Measurements from ENCODE around the gene SOCS1.
"Not testable (repeated sequence)": the region's sequence is repeated elsewhere in the genome, so short reads cannot be mapped to it uniquely, and the experiment has no call there.

The SOCS1 gene

DNA sequence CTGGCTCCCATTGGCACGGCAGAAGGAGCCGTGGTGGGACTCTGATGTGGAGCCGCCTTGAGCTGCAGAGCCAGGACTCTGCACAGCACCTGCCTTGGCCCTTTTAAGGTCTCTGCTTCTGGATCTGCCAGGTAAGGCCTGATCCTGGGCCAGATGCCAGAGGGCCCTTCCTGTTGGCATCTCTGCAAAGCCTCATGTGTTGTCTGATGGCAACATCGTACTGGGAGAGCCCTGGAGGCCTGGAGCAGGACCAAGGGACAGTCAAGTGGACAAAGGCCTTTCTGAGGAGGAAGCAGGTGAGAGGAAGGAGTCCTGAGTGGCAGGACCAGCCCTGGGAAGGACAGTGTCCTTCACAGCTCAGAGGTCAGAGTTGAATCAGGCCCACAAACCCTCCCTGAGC is 26.1 kb downstream of the SOCS1 start:
- DNase-seq, result no peak
- H3K4me3 ChIP-seq (ENCODE audit: low read depth, low read length), result no peak overlapping the region
- H3K27me3 ChIP-seq, result no peaks in the 10 kb centered on the region
- H3K36me3 ChIP-seq, result no peaks in the 10 kb centered on the region
- no peaks in the 10 kb centered on the region for H3K4me1 ChIP-seq
- no peaks in the 10 kb centered on the region; the same call in 1 of the 2 replicates for H3K9me3 ChIP-seq
- TF ChIP-seq, protein P1, sequence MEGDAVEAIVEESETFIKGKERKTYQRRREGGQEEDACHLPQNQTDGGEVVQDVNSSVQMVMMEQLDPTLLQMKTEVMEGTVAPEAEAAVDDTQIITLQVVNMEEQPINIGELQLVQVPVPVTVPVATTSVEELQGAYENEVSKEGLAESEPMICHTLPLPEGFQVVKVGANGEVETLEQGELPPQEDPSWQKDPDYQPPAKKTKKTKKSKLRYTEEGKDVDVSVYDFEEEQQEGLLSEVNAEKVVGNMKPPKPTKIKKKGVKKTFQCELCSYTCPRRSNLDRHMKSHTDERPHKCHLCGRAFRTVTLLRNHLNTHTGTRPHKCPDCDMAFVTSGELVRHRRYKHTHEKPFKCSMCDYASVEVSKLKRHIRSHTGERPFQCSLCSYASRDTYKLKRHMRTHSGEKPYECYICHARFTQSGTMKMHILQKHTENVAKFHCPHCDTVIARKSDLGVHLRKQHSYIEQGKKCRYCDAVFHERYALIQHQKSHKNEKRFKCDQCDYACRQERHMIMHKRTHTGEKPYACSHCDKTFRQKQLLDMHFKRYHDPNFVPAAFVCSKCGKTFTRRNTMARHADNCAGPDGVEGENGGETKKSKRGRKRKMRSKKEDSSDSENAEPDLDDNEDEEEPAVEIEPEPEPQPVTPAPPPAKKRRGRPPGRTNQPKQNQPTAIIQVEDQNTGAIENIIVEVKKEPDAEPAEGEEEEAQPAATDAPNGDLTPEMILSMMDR (IDR thresholded peaks at IDR 0.05; ENCODE audit: low read depth, low read length), result no peak

DNA sequence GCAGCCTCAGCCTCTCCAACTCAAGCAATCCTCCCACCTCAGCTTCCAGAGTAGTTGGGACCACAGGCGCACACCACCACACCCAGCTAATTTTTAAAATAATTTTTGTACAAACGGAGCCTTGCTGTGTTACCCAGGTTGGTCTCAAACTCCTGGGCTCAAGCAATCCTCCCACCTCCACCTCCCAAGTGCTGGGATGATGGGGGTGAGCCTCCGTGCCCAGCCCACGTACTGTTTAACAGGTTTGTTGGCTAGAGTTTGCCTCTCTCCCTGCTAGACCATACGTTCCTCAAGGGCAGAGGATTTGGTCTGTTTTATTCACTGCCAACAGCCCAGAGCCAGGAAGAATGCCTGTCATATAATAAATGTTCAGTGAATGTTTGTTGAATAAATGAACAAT is 26.6 kb downstream of the SOCS1 start:
- TF ChIP-seq, protein P1 (IDR thresholded peaks at IDR 0.05; ENCODE audit: low read depth, low read length), result no peak
- Histone ChIP-seq H3K4me1 (no peaks in the 10 kb centered on the region), H3K27me3 (no peaks in the 10 kb centered on the region), H3K4me3 (ENCODE audit: low read depth, low read length) (no peak overlapping the region), H3K36me3 (no peaks in the 10 kb centered on the region), H3K9me3 (no peaks in the 10 kb centered on the region; the same call in 1 of the 2 replicates)
- no peak for DNase-seq

DNA sequence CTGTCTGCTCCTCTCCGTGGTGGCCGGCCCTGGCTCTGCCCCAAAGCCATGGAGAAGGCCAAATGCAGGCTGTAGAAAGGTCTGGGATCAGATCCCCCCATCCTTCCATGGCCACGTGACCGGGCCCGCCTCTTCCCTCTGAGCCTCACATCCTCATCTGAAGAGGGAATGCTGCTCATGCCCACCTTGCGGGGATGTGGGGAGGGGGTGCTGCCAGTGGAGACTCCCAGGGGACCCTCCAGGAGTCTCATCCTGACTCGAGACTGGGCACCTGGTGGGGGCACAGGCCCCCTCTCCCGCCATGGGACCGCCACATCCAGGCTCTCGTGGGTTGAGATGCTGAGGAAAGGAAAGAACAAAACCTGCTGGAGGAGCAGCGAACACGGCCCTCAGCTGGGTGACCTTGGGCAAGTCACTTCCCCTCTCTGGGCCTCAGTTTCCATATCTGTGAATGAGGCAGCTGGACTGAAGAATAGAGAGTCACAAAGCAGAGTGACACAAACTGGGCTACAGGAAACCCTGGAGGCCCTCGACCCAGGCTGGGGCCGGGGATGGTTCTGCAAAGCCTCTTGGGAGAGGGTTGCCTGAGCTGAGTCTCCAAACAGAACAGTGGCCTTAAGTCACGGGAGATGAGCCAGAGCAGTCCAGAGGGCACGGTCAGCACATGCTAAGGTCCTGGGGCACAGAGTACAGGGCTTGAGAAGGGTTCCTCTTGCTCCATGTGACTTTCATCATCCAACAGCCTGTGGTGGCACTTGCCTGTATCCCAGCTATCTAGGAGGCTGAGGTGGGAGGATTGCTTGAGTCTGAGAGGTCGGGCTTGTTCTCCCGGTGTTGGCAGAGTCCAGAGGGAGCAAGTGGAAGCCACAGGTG is 30.1 kb downstream of the SOCS1 start:
- H3K4me1 ChIP-seq, result no peaks in the 10 kb centered on the region
- H3K27me3 ChIP-seq, result no peaks in the 10 kb centered on the region
- TF ChIP-seq, protein P1 (IDR thresholded peaks at IDR 0.05; ENCODE audit: low read depth, low read length), result no peak
- no peak for DNase-seq
- no peaks in the 10 kb centered on the region for H3K9me3 ChIP-seq
- H3K36me3 ChIP-seq, result no peaks in the 10 kb centered on the region
- H3K4me3 ChIP-seq (ENCODE audit: low read depth, low read length), result no peak overlapping the region

DNA sequence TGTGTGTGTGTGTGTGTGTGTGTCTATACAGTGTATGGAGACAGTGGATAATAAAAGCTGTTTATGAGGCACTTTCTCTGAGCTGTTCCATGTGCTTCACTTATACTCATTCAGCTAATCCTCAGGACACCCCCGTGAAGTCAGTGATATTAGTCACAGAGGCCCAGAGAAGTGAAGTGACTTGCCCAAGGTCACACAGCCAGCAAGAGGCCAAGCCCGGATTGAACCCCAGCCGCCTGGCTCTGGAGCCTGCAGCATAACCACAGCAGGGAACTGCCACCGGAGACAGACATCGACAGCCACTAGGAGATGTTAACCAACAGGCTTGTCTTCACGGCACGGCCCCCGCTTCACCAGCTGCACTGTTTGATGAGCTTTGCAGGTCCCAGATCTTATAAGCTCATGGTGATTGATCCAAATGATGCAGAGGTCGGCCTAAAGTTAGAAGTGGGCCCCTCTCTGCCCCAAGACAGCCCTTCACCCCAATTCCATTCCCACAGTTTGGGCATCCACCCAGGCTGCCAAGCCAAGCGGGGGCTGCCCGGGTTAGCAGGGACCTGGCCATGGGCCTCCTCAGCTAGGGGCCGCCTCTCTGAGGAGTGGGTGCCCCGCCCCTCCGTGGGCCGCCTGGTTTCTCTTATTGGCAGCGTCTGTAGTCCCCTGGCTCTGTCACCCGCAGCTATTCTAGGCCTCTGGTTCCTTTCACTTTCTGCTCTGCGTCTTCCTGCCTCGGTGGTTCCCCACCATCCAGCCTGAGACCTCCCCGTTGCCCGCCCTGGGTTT is 30.9 kb downstream of the SOCS1 start:
- Histone ChIP-seq H3K4me3 (ENCODE audit: low read depth, low read length) (no peak overlapping the region), H3K4me1 (no peaks in the 10 kb centered on the region), H3K9me3 (no peaks in the 10 kb centered on the region), H3K36me3 (no peaks in the 10 kb centered on the region), H3K27me3 (no peaks in the 10 kb centered on the region)
- DNase-seq, result no peak
- TF ChIP-seq, protein P1 (IDR thresholded peaks at IDR 0.05; ENCODE audit: low read depth, low read length), result no peak

DNA sequence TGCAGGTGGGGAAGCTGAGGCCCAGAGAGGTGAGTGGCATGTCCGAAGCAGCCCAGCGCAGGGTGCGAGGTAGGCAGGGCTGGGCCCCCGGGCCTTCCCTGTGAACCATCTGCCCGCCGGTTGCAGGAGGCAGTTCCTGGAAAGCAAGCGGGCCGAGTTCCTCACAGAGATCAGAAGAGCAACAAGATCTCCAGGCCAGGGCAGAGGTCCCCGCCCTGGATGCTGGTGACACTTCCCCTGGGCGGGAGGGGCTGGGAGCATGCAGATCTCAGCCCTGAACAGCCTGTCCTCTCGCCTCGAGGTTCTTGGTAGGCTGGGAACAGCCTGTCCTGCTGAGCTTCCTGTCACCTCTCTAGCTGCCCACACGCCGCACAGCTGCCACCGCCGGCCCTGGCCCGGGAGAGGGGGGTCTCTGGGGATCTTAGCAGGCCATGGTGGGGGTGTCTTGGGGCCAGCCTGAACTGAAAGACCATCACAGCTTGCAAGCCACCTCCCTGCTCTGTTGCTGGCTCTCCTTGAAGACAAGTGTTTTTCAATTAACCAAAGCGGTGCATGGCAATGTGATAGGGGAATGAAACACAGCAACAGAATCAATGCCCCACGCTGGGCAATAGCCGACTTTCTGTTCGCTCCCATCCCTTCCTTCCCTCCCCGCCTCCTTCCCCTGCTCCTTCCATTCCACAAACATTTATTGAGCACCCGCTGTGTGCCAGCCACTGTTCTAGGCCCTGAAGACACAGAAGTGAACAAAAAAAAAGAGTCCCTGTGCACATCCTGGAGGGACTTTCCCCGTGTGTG is 31.7 kb downstream of the SOCS1 start:
- no peaks in the 10 kb centered on the region for H3K4me1 ChIP-seq
- no peak overlapping the region for H3K4me3 ChIP-seq (ENCODE audit: low read depth, low read length)
- no peak for DNase-seq
- no peaks in the 10 kb centered on the region for H3K9me3 ChIP-seq
- no peaks in the 10 kb centered on the region for H3K27me3 ChIP-seq
- H3K36me3 ChIP-seq, result no peaks in the 10 kb centered on the region
- TF ChIP-seq, protein P1 (IDR thresholded peaks at IDR 0.05; ENCODE audit: low read depth, low read length), result no peak

DNA sequence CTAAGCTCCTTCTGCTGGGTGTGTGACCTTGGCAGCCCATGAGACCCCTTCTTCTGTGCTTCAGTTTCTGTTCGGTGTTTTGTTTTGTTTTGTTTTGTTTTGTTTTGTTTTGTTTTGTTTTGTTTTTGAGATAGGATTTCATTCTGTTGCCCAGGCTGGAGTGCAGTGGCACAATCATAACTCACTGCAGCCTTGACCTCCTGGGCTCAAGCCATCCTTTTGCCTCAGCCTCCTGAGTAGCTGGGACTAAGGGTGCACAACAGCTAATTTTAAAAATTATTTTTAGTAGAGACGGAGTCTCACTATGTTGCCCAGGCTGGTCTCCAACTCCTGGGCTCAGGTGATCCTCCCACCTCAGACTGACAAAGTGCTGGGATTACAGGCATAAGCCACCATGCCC is 35.5 kb downstream of the SOCS1 start:
- H3K4me3 ChIP-seq (ENCODE audit: low read depth, low read length); H3K36me3 ChIP-seq; H3K9me3 ChIP-seq; H3K27me3 ChIP-seq; H3K4me1 ChIP-seq; DNase-seq: not testable (repeated sequence)

Measured in BE2C (cell line).